Keratinocyte (primary cell): ENCODE measurements around the gene LAMB4. TPM values are rescaled to one million over a fixed set of nuclear protein-coding genes. Genes with fewer than 3 reads are reported as not detected.

ENCODE experiments used
- DNase-seq: peaks from one replicate; pipeline ENCODE4 v3.0.0-alpha.2; 2011; ENCODE audit warnings: low read depth, missing footprints, low spot score
- FAIRE-seq: peaks from 2 replicates; lab custom pipeline; 2011; peaks lifted over from hg19 to GRCh38; lab: Jason Lieb, UNC
- H2AFZ ChIP-seq: 2 replicates; pipeline ENCODE4 v1.6.0; 2012; ENCODE audit warnings: low read length, control low read depth, inconsistent platforms; ENCODE audit not compliant: control insufficient read depth
- H3K27ac ChIP-seq: 2 replicates; pipeline ENCODE4 v1.5.1; 2011; ENCODE audit warnings: low read length; ENCODE audit not compliant: control insufficient read depth, insufficient read depth
- H3K27me3 ChIP-seq: 3 replicates; pipeline ENCODE4 v1.6.0; 2011; ENCODE audit warnings: low read length; ENCODE audit not compliant: control insufficient read depth, insufficient read depth; ENCODE audit errors: extremely low read depth
- H3K36me3 ChIP-seq, 2 experiments: 2 replicates in 1 of 2; 3 replicates in 1 of 2; pipeline ENCODE4 v1.5.1; 2011; ENCODE audit warnings: low read length in 2 of 2, mild to moderate bottlenecking in 1 of 2; ENCODE audit not compliant: control insufficient read depth in 2 of 2, insufficient read depth in 2 of 2; ENCODE audit errors: extremely low read depth in 1 of 2
- H3K4me1 ChIP-seq: 3 replicates; pipeline ENCODE4 v1.5.1; 2011; ENCODE audit warnings: low read length; ENCODE audit not compliant: control insufficient read depth, insufficient read depth; ENCODE audit errors: extremely low read depth
- H3K4me2 ChIP-seq: 3 replicates; pipeline ENCODE4 v1.6.0; 2011; ENCODE audit warnings: low read depth, low read length; ENCODE audit not compliant: control insufficient read depth, insufficient read depth; ENCODE audit errors: extremely low read depth
- H3K4me3 ChIP-seq, 3 experiments: fragments of 200-600 bp in 1 of 3; sonication (generic) in 1 of 3; 2 replicates in 2 of 3; 3 replicates in 1 of 3; pipeline ENCODE4 v1.5.1; 2011 to 2016; ENCODE audit warnings: low read length in 3 of 3, mild to moderate bottlenecking in 3 of 3, control low read depth in 2 of 3, inconsistent platforms in 1 of 3, low read depth in 1 of 3, mixed read lengths in 1 of 3, mixed run types in 1 of 3, moderate library complexity in 1 of 3; ENCODE audit not compliant: control insufficient read depth in 2 of 3, insufficient read depth in 2 of 3; ENCODE audit errors: extremely low read depth in 1 of 3
- H3K79me2 ChIP-seq: 2 replicates; pipeline ENCODE4 v1.6.0; 2012; ENCODE audit warnings: low read length; ENCODE audit not compliant: control insufficient read depth, insufficient read depth
- H3K9ac ChIP-seq: 3 replicates; pipeline ENCODE4 v1.6.0; 2011; ENCODE audit warnings: low read length; ENCODE audit not compliant: control insufficient read depth, insufficient read depth; ENCODE audit errors: extremely low read depth
- H3K9me1 ChIP-seq: 3 replicates; pipeline ENCODE4 v1.6.0; 2011; ENCODE audit warnings: low read length; ENCODE audit not compliant: control insufficient read depth, insufficient read depth; ENCODE audit errors: extremely low read depth
- H3K9me3 ChIP-seq: 2 replicates; pipeline ENCODE4 v1.5.1; 2012; ENCODE audit warnings: low read depth, low read length; ENCODE audit not compliant: control insufficient read depth
- H4K20me1 ChIP-seq: 3 replicates; pipeline ENCODE4 v1.6.0; 2011; ENCODE audit warnings: low read length; ENCODE audit not compliant: control insufficient read depth, insufficient read depth; ENCODE audit errors: extremely low read depth
- CTCF ChIP-seq, 3 experiments: IDR thresholded peaks in 1 of 3; conservative IDR thresholded peaks in 1 of 3; optimal IDR thresholded peaks in 1 of 3; 2 replicates in 2 of 3; 3 replicates in 1 of 3; pipeline versions ENCODE3 to v1.5.1; 2011; ENCODE audit warnings: low read length in 3 of 3, mild to moderate bottlenecking in 3 of 3, moderate library complexity in 2 of 3, control low read depth in 1 of 3, inconsistent platforms in 1 of 3; ENCODE audit not compliant: insufficient read depth in 2 of 3; ENCODE audit errors: extremely low read depth in 1 of 3
- EZH2 ChIP-seq: IDR thresholded peaks from one replicate; pipeline ENCODE4 v1.6.1; 2012; ENCODE audit warnings: inconsistent platforms, mild to moderate bottlenecking, low read length, moderate library complexity
- dilution Hi-C: fragments of 300-500 bp; cut with MboI; formaldehyde crosslinking; loops from one replicate; pipeline ENCODE4 v1.7.0; 2020; ENCODE audit warnings: low sequenced_read_pairs; ENCODE audit not compliant: extremely low pct_ligation_motif_present
- polyA plus RNA-seq, 5 experiments: library from polyadenylated mRNA; depleted of rRNA in 3 of 5; stranded (reverse) in 3 of 5; stranded (forward) in 1 of 5; unstranded in 1 of 5; fragments of >200 nt; gene quantifications; 1 replicate in 1 of 5; 2 replicates in 3 of 5; 3 replicates in 1 of 5; pipeline versions ENCODE4 v1.2.1 to v1.2.3, GENCODE V29; 2011 to 2012; ENCODE audit warnings: missing spikeins in 2 of 5, low read depth in 1 of 5, low replicate concordance in 1 of 5

The LAMB4 gene
- polyA plus RNA-seq, 1 donor (not counting 4 experiments of a cell fraction or from before 2014, with no cell fraction given), result 3.7 TPM

- Histone ChIP-seq H3K4me3 (no peak overlapping the region), H3K9me3 (no peaks in the 10 kb centered on the region), H4K20me1 (no peaks in the 10 kb centered on the region), H3K27ac (no peak overlapping the region), H3K27me3 (no peaks in the 10 kb centered on the region), H3K79me2 (no peaks in the 10 kb centered on the region), H3K4me1 (peaks cover 27% of the 10 kb centered on the region), H3K9ac (no peak overlapping the region), H3K36me3 (no peaks in the 10 kb centered on the region), H2AFZ (no peak overlapping the region), H3K9me1 (no peaks in the 10 kb centered on the region), H3K4me2 (no peak overlapping the region)
- FAIRE-seq (no peak), DNase-seq (no peak)
- TF ChIP-seq CTCF (optimal IDR thresholded peaks at IDR 0.05 in 1 of 3, IDR thresholded peaks at IDR 0.05 in 1 of 3, conservative IDR thresholded peaks at IDR 0.05 in 1 of 3; ENCODE audit: extremely low read depth in 1 of 3, insufficient read depth in 2 of 3, low read length in 3 of 3), result no peak
- no peak for TF ChIP-seq EZH2
- dilution Hi-C loops, result no loop called here
Measured at GRCh38 chr7:108015740-108016139, 114.4 kb downstream of the LAMB4 start.

- no peak for TF ChIP-seq CTCF (optimal IDR thresholded peaks at IDR 0.05 in 1 of 3, IDR thresholded peaks at IDR 0.05 in 1 of 3, conservative IDR thresholded peaks at IDR 0.05 in 1 of 3; ENCODE audit: extremely low read depth in 1 of 3, insufficient read depth in 2 of 3, low read length in 3 of 3)
- TF ChIP-seq EZH2, result no peak
- H3K4me3 ChIP-seq, result no peak overlapping the region
- no peak for FAIRE-seq
- H3K79me2 ChIP-seq, result no peaks in the 10 kb centered on the region
- dilution Hi-C loops, result no loop called here
- no peak overlapping the region for H3K27ac ChIP-seq
- H3K4me1 ChIP-seq, result peaks cover 27% of the 10 kb centered on the region
- H3K27me3 ChIP-seq, result no peaks in the 10 kb centered on the region
- no peaks in the 10 kb centered on the region for H4K20me1 ChIP-seq
- no peaks in the 10 kb centered on the region for H3K9me3 ChIP-seq
- H3K9ac ChIP-seq, result no peak overlapping the region
- H3K4me2 ChIP-seq, result no peak overlapping the region
- no peaks in the 10 kb centered on the region for H3K36me3 ChIP-seq
- no peaks in the 10 kb centered on the region for H3K9me1 ChIP-seq
- no peak overlapping the region for H2AFZ ChIP-seq
- DNase-seq, result no peak
Measured at GRCh38 chr7:108014747-108015682, 115.1 kb downstream of the LAMB4 start.
